ENCODE measurements around the gene GFER. TPM values are rescaled to one million over a fixed set of nuclear protein-coding genes. Genes with fewer than 3 reads are reported as not detected.

Gene GFER
- polyA plus RNA-seq, 1 donor = 48.5 TPM

DNA sequence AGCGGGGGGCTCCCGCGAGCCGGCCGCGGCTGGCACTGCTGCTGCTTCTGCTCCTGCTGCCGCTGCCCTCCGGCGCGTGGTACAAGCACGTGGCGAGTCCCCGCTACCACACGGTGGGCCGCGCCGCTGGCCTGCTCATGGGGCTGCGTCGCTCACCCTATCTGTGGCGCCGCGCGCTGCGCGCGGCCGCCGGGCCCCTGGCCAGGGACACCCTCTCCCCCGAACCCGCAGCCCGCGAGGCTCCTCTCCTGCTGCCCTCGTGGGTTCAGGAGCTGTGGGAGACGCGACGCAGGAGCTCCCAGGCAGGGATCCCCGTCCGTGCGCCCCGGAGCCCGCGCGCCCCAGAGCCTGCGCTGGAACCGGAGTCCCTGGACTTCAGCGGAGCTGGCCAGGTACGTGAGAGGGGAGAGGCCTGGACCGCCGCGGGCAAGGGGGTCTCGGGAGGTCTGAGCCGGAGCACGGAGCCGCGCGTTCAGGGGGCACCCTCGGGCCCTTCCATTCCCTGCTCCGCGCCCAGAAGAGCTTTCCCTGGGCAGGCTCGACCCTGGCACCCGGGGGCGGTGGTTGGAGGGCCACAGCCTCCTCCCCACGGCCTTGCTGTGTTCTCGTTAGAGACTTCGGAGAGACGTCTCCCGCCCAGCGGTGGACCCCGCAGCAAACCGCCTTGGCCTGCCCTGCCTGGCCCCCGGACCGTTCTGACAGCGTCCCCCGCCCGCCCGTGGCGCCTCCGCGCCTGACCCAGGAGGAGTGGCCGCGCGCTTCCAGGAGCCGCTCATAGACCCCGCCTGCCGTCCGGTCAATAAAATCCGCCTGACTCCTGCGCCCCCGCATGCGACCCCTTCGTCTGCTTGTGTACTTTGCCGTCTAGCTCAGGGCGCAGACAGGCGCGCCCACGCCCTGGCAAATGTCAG, 36.2 kb downstream of the GFER start:
- Histone ChIP-seq H3K36me3 (ENCODE audit: control insufficient read depth, insufficient read depth, low read length) (no peaks in the 10 kb centered on the region), H3K27ac (ENCODE audit: low read length) (no peak overlapping the region), H3K4me3 (ENCODE audit: low read length) (peak overlapping the region; percentile 24), H3K4me1 (ENCODE audit: control insufficient read depth, insufficient read depth, low read length) (peaks cover 36% of the 10 kb centered on the region), H3K9me3 (ENCODE audit: control insufficient read depth, low read depth, low read length) (peaks cover 4% of the 10 kb centered on the region), H3K27me3 (ENCODE audit: control insufficient read depth, insufficient read depth, low read length) (peaks cover 28% of the 10 kb centered on the region)
- DNase-seq = peak in 1 of 2 donors; percentile 42
- no CpG with 5 or more reads among the region's 96 CpGs for WGBS (ENCODE audit: insufficient coverage, low lambda C conversion rate)

DNA sequence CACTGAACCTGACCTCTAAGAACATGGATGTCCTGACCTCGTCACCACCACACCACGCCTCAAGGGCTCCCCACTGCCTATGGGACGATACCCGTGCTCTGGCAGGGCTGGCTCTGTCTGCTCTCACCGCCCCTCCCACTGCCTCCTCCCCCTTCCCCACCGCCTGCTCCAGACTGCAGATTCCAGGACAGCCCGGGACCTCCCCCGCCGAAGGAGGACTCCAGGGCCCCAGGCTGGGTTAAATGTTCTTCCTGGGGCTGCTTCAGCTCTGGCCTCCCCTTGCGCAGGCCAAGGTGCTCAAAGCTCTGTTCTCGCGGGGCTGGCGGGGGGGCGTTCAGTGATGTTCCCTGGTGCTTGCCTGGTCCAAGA, 38.7 kb downstream of the GFER start:
- peak in 1 of 2 donors; percentile 38 for DNase-seq
- peak overlapping the region; percentile 25 for H3K4me3 ChIP-seq (ENCODE audit: low read length)
- H3K36me3 ChIP-seq (ENCODE audit: control insufficient read depth, insufficient read depth, low read length) = no peaks in the 10 kb centered on the region
- H3K27me3 ChIP-seq (ENCODE audit: control insufficient read depth, insufficient read depth, low read length) = peaks cover 39% of the 10 kb centered on the region
- peaks cover 34% of the 10 kb centered on the region for H3K4me1 ChIP-seq (ENCODE audit: control insufficient read depth, insufficient read depth, low read length)
- H3K9me3 ChIP-seq (ENCODE audit: control insufficient read depth, low read depth, low read length) = peaks cover 4% of the 10 kb centered on the region
- H3K27ac ChIP-seq (ENCODE audit: low read length) = peak overlapping the region; percentile 21
- WGBS (ENCODE audit: insufficient coverage, low lambda C conversion rate) = no CpG with 5 or more reads among the region's 14 CpGs

DNA sequence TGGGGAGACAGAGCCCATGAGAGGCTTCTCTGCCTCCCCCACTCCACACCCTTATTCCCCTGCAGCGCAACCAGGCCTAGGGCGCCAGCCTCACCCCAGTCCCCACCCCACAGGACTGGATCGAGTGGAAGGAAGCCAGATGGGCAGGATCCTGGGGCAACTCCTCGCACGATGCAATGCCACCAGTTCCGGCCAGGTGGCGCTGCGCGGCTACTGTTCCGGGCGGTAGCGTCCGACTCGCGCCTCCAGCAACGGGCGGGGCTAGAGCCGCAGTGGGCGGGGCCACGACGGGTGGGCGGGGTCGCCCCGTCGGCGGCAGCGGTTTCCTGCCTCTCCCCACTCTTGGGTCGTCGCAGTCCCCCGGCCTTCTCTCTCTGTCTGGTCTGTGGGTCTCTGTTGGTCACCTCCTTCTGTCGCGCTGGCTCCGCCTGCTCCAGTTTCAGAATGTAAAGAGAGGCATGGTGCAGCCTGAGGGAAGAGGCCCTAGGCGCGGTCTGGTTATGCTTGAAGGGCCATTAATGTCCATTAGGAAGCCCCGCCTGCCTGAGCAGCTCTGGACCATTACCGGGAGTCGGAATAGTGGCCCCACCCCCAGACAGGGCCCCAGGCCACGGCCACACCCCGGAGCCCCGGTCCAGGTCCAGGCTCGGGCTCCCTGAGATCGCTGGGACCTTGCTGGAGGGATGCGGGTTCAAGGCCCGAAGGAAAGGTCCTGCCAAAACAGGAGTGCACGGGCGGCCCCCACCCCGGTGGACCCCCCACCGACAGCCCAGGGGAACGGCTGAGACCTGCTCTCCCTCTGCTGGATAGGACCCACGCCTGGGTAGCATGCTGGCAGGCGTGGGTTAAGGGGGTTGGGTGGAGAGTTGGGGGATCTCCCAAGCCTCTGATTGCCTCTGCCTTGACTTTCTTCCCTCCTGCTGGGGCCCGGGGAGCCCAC, 39.4 kb downstream of the GFER start:
- peak; percentile 89 for DNase-seq
- no CpG with 5 or more reads among the region's 53 CpGs for WGBS (ENCODE audit: insufficient coverage, low lambda C conversion rate)
- Histone ChIP-seq H3K4me1 (ENCODE audit: control insufficient read depth, insufficient read depth, low read length) (peaks cover 34% of the 10 kb centered on the region), H3K4me3 (ENCODE audit: low read length) (peak overlapping the region; percentile 25), H3K9me3 (ENCODE audit: control insufficient read depth, low read depth, low read length) (peaks cover 4% of the 10 kb centered on the region), H3K27ac (ENCODE audit: low read length) (peak overlapping the region; percentile 66), H3K36me3 (ENCODE audit: control insufficient read depth, insufficient read depth, low read length) (no peaks in the 10 kb centered on the region), H3K27me3 (ENCODE audit: control insufficient read depth, insufficient read depth, low read length) (peaks cover 45% of the 10 kb centered on the region)

DNA sequence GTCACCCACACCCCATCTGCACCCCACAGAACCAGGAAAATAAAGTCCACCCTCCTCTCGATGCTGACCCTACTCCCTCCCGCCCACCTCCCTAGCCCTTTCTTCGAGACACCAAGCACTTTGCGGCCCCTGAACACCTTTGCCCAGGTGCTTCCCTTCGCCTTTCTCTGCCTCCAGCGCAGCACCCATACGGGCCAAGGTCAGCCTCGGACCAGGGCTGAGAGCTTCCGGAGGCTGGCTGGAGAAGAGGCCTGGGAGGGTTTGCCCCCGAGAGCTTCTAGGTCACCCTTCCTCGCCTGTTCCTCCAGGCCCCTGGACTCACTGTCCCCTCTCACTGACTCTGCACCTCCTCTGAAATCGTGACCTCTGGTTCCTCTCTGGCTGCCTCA, 40.0 kb downstream of the GFER start:
- Histone ChIP-seq H3K27me3 (ENCODE audit: control insufficient read depth, insufficient read depth, low read length) (peaks cover 45% of the 10 kb centered on the region), H3K9me3 (ENCODE audit: control insufficient read depth, low read depth, low read length) (peaks cover 4% of the 10 kb centered on the region), H3K27ac (ENCODE audit: low read length) (peak overlapping the region; percentile 66), H3K4me3 (ENCODE audit: low read length) (no peak overlapping the region), H3K36me3 (ENCODE audit: control insufficient read depth, insufficient read depth, low read length) (no peaks in the 10 kb centered on the region), H3K4me1 (ENCODE audit: control insufficient read depth, insufficient read depth, low read length) (peaks cover 34% of the 10 kb centered on the region)
- WGBS (ENCODE audit: insufficient coverage, low lambda C conversion rate) = 80% methylated on average over 1 of the region's 12 CpGs
- DNase-seq = no peak

DNA sequence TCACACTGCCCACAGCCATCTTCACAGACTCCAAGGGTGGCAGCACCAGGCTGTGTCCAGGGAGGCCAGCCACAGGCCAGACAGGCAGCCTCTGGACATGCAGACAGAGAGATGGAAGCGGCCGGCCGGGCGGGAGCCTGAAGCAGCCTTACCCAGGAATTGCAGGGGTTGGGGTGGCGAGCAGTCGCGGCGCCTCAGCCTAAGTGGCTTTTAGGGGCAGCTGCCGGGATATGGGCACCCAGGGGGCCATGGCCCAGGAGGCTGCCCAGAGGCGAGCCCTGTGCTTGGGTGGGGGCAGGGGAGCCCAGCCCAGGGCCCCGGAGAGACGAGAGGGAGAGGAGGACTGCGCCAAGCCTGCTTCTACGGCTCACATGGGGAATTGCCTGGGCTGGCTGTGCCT, 41.3 kb downstream of the GFER start:
- no peak overlapping the region for H3K4me3 ChIP-seq (ENCODE audit: low read length)
- peaks cover 29% of the 10 kb centered on the region for H3K4me1 ChIP-seq (ENCODE audit: control insufficient read depth, insufficient read depth, low read length)
- WGBS (ENCODE audit: insufficient coverage, low lambda C conversion rate) = no CpG with 5 or more reads among the region's 14 CpGs
- no peak for DNase-seq
- H3K9me3 ChIP-seq (ENCODE audit: control insufficient read depth, low read depth, low read length) = peaks cover under 1% of the 10 kb centered on the region
- peaks cover 35% of the 10 kb centered on the region for H3K27me3 ChIP-seq (ENCODE audit: control insufficient read depth, insufficient read depth, low read length)
- H3K36me3 ChIP-seq (ENCODE audit: control insufficient read depth, insufficient read depth, low read length) = peaks cover 4% of the 10 kb centered on the region
- H3K27ac ChIP-seq (ENCODE audit: low read length) = no peak overlapping the region

DNA sequence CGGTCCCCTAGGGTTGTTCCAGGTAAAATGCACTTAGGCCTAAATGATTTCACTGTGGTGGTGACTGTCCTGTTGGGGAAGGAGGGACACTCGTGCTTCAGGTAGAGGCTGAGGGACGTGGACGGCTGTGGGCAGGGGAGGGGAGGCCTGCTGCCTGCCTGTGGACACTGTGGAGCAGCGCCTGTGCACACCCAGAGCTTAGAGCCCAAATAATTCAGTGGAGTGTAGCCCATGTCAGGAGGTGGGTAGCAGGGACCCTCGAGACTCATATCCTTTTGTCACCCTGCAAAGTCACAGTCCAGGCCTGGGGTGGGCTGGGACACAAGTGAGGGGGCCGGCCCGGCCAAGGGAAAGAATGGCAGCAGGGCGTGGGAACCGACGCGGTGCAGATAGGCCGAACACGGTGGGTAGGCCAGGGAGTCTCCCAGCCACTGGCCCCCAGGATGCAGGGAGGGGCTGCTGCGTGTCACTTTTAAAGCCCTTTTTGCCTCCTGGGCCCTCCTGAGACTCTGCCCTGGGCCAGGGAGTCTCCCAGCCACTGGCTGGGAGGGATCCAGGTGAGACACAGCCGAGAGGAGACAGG, 42.0 kb downstream of the GFER start:
- no peak for DNase-seq
- peaks cover 22% of the 10 kb centered on the region for H3K4me1 ChIP-seq (ENCODE audit: control insufficient read depth, insufficient read depth, low read length)
- H3K27me3 ChIP-seq (ENCODE audit: control insufficient read depth, insufficient read depth, low read length) = peaks cover 28% of the 10 kb centered on the region
- no peak overlapping the region for H3K27ac ChIP-seq (ENCODE audit: low read length)
- no peaks in the 10 kb centered on the region for H3K9me3 ChIP-seq (ENCODE audit: control insufficient read depth, low read depth, low read length)
- no CpG with 5 or more reads among the region's 16 CpGs for WGBS (ENCODE audit: insufficient coverage, low lambda C conversion rate)
- peaks cover 4% of the 10 kb centered on the region for H3K36me3 ChIP-seq (ENCODE audit: control insufficient read depth, insufficient read depth, low read length)
- H3K4me3 ChIP-seq (ENCODE audit: low read length) = peak overlapping the region; percentile 30

DNA sequence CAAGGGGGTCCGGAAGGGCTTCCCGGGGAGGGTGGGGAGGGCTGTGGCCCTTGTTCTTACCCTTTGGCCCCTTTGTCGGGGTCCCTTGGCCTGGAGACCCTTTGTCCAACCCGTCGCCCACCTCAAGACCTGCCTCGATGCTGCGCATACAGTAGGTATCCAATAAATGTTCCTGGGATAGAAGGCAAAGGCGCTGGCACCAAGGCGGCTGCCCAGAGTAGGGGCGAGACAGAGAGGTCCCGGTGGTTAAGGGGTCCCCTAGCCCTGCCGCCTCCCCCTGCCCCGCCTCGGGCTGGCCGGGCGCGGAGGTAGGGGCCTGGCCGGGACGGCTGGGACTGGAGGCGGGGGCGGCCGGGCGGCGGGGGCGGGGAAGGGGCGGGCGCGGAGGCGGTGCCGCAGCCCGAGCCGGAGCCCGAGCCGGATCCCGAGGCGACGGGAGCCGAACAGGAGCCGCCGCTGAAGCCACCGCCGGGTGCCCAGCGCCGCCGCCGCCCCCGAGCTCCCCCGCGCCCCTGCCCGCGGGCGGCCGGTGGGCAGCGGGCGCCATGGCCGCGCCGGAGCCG, 42.5 kb downstream of the GFER start, which contains the start of gene NHERF2:
Gene NHERF2, plus strand, starts transcription at position 442 of the 563 bp plus-strand sequence. Its CDS starts 104 bp downstream, at position 546.
- no peak within 1 kb of the TSS for H3K27ac ChIP-seq (ENCODE audit: low read length)
- WGBS (ENCODE audit: insufficient coverage, low lambda C conversion rate) = no CpG with 5 or more reads among the region's 59 CpGs

DNA sequence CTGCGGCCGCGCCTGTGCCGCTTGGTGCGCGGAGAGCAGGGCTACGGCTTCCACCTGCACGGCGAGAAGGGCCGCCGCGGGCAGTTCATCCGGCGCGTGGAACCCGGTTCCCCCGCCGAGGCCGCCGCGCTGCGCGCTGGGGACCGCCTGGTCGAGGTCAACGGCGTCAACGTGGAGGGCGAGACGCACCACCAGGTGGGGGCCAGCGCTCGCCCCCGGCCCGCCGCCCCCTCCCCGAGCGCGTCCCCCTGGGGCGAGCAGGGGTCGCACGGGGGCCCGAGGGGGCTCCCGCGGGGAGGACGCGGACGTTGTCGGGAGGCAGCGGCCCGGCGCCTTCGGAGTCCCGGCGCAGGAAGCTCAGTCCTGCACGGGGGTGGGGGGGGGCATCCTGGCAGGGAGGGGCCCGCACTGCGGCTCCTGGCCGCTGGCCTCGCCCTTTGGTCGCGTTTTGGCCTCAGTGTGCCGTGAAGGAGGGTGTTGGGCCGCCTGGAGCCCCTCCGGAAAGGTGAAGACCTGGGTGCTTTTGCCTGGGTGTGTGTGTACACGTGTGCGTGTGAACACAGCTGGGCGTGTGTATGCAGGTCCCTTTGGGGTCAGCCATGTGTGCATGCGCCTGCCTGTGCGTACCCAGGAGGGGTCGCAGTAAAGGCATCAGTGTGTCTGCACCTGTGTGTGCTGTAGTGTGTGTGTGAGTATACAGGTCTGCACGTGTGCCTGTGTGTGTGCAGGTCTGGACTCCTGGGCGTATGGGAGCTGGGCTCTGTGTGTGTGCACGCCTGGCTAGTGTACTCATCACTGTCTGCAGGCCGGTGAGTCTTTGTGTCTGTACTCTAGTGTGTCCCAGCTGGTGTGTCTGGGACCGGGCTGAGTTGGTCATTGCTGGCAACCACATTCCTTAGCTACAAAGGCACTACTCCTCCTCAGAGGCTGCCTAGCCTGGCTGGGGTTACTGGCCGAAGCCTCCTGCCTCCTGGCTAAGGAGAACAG, 43.3 kb downstream of the GFER start:
- Histone ChIP-seq H3K4me3 (ENCODE audit: low read length) (peak overlapping the region; percentile 42), H3K27me3 (ENCODE audit: control insufficient read depth, insufficient read depth, low read length) (peaks cover 21% of the 10 kb centered on the region), H3K9me3 (ENCODE audit: control insufficient read depth, low read depth, low read length) (no peaks in the 10 kb centered on the region), H3K36me3 (ENCODE audit: control insufficient read depth, insufficient read depth, low read length) (peaks cover 9% of the 10 kb centered on the region), H3K4me1 (ENCODE audit: control insufficient read depth, insufficient read depth, low read length) (peaks cover 22% of the 10 kb centered on the region), H3K27ac (ENCODE audit: low read length) (no peak overlapping the region)
- WGBS (ENCODE audit: insufficient coverage, low lambda C conversion rate) = 0% methylated on average over 1 of the region's 76 CpGs
- no peak for DNase-seq

More for the DNA sequence above, 42.5 kb downstream of the GFER start, which contains the start of gene NHERF2:
- H3K36me3 ChIP-seq (ENCODE audit: control insufficient read depth, insufficient read depth, low read length) = peaks cover 6% of the 10 kb centered on the region
- peak within 1 kb of the TSS; percentile 42 for H3K4me3 ChIP-seq (ENCODE audit: low read length)
- peaks cover 23% of the 10 kb centered on the region for H3K27me3 ChIP-seq (ENCODE audit: control insufficient read depth, insufficient read depth, low read length)
- no peak for DNase-seq
- no peaks in the 10 kb centered on the region for H3K9me3 ChIP-seq (ENCODE audit: control insufficient read depth, low read depth, low read length)
- H3K4me1 ChIP-seq (ENCODE audit: control insufficient read depth, insufficient read depth, low read length) = peaks cover 22% of the 10 kb centered on the region

DNA sequence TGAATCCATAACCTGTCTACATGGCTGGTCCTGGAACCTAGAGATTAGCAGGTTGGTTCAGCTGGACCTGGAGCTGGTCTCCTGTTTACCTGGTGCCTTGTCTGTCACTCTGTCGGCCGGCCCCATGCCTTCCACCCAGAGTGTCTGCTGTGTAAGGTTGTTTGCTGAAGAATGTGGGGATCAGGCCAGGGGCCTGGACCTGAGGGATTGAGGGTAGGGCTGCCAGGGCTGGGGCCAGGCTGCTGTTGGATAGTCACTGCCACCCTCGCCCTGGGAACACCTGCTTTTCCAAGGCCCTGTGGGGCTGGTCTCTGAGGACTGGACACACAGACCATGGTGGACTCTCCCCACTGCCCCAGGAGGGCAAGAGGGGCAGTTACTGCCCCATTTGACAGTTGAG, 44.2 kb downstream of the GFER start:
- no CpG with 5 or more reads among the region's 3 CpGs for WGBS (ENCODE audit: insufficient coverage, low lambda C conversion rate)
- peaks cover 21% of the 10 kb centered on the region for H3K27me3 ChIP-seq (ENCODE audit: control insufficient read depth, insufficient read depth, low read length)
- peaks cover 9% of the 10 kb centered on the region for H3K36me3 ChIP-seq (ENCODE audit: control insufficient read depth, insufficient read depth, low read length)
- DNase-seq = no peak
- H3K9me3 ChIP-seq (ENCODE audit: control insufficient read depth, low read depth, low read length) = no peaks in the 10 kb centered on the region
- H3K27ac ChIP-seq (ENCODE audit: low read length) = no peak overlapping the region
- peak overlapping the region; percentile 42 for H3K4me3 ChIP-seq (ENCODE audit: low read length)
- peaks cover 20% of the 10 kb centered on the region for H3K4me1 ChIP-seq (ENCODE audit: control insufficient read depth, insufficient read depth, low read length)
